Panc1 (cell line): Measurements from ENCODE around the gene SPACA6. TPM values are rescaled to one million over a fixed set of nuclear protein-coding genes. Genes with fewer than 3 reads are reported as not detected.
"Not testable (repeated sequence)": the region's sequence is repeated elsewhere in the genome, so short reads cannot be mapped to it uniquely, and the experiment has no call there.

ENCODE experiments used
- ATAC-seq: fragments of 200-7000 bp; cut with Tn5 transposase; 2 replicates; pipeline ENCODE4 v1.9.1; 2020; ENCODE audit warnings: mild to moderate bottlenecking, moderate library complexity
- BruUV-seq: library from RNA; stranded (reverse); fragments of 400-500 nt; replicated peaks from 2 replicates; lab custom pipeline; 2021; lab: Mats Ljungman, UMichigan
- CTCF ChIA-PET: fragments of 300-600 bp; sonication (Branson Sonifier 250); formaldehyde crosslinking; loops from one replicate; lab custom pipeline; 2022; ENCODE audit warnings: antibody characterized with exemption; lab: Charles Lee
- POLR2A ChIA-PET: fragments of 300-600 bp; sonication (Branson Sonifier 250); formaldehyde crosslinking; loops from one replicate; lab custom pipeline; 2022; ENCODE audit warnings: antibody characterized with exemption; lab: Charles Lee
- DNase-seq: peaks from one replicate; pipeline ENCODE4 v3.0.0-alpha.2; 2010; ENCODE audit warnings: low read depth, low spot score
- H3K27ac ChIP-seq: 2 replicates; pipeline ENCODE4 v1.5.1; 2011; ENCODE audit warnings: mild to moderate bottlenecking, low read length, inconsistent platforms
- H3K27me3 ChIP-seq: fragments of 200-500 bp; sonication (Bioruptor generic); 2 replicates; pipeline ENCODE4 v1.6.0; 2014; ENCODE audit warnings: low read length, inconsistent platforms; ENCODE audit not compliant: control insufficient read depth, insufficient read depth
- H3K36me3 ChIP-seq: fragments of 200-500 bp; sonication (Bioruptor generic); 2 replicates; pipeline ENCODE4 v1.5.1; 2014; ENCODE audit warnings: inconsistent platforms, mild to moderate bottlenecking, low read length, moderate library complexity; ENCODE audit not compliant: control insufficient read depth, insufficient read depth
- H3K4me1 ChIP-seq: 2 replicates; pipeline ENCODE4 v1.5.1; 2011; ENCODE audit warnings: inconsistent platforms, mild to moderate bottlenecking, low read length, moderate library complexity; ENCODE audit not compliant: control insufficient read depth, insufficient read depth
- H3K4me3 ChIP-seq, 2 experiments: 2 replicates each; pipeline ENCODE4 v1.5.1; 2011 to 2012; ENCODE audit warnings: low read depth in 2 of 2, low read length in 2 of 2, mild to moderate bottlenecking in 2 of 2, inconsistent platforms in 1 of 2, moderate library complexity in 1 of 2
- H3K9me3 ChIP-seq: fragments of 200-500 bp; sonication (Bioruptor generic); 2 replicates; pipeline ENCODE4 v1.5.1; 2014; ENCODE audit warnings: low read depth, mild to moderate bottlenecking, inconsistent platforms, low read length, moderate library complexity; ENCODE audit not compliant: control insufficient read depth, insufficient read depth
- POLR2AphosphoS5 ChIP-seq: IDR thresholded peaks from 2 replicates; pipeline ENCODE4 v1.6.1; 2012; ENCODE audit warnings: mild to moderate bottlenecking, low read depth, low read length, moderate library complexity
- SIN3A ChIP-seq: IDR thresholded peaks from 2 replicates; pipeline ENCODE4 v1.6.1; 2012; ENCODE audit warnings: low read depth, mild to moderate bottlenecking, low read length, moderate library complexity, borderline replicate concordance; ENCODE audit not compliant: insufficient read depth
- TCF7L2 ChIP-seq: IDR thresholded peaks from 2 replicates; pipeline ENCODE4 v1.6.1; 2011; ENCODE audit warnings: mild to moderate bottlenecking, low read depth, low read length, inconsistent platforms
- in situ Hi-C: cut with HindIII; loops from 2 replicates; pipeline ENCODE4 v1.10.0; 2016; ENCODE audit warnings: low sequenced_read_pairs, low pct_unique_long_range_greater_than_20kb
- intact Hi-C: fragments of 100-400 bp; cut with micrococcal nuclease; formaldehyde crosslinking; loops from one replicate; pipeline ENCODE4 v1.10.0; 2022; ENCODE audit not compliant: unreplicated experiment
- total RNA-seq: library from RNA; stranded (reverse); gene quantifications from one replicate; pipeline ENCODE4 v1.2.1, GENCODE V29; 2021; ENCODE audit not compliant: unreplicated experiment
- TF ChIP-seq, protein P1 (sequence below): fragments of 450-650 bp; IDR thresholded peaks from 2 replicates; pipeline ENCODE4 v1.5.1; 2017; ENCODE audit warnings: mild to moderate bottlenecking
- TF ChIP-seq, protein P2 (sequence below), 2 experiments: IDR thresholded peaks; 2 replicates each; pipeline ENCODE4 v1.6.1; 2011 to 2012; ENCODE audit warnings: low read depth in 2 of 2, control low read depth in 1 of 2, low read length in 1 of 2, mild to moderate bottlenecking in 1 of 2, moderate library complexity in 1 of 2; ENCODE audit not compliant: insufficient read depth in 1 of 2

SPACA6 gene
- total RNA-seq, 1 experiment from 2014 or later, result 14.3 TPM

DNA sequence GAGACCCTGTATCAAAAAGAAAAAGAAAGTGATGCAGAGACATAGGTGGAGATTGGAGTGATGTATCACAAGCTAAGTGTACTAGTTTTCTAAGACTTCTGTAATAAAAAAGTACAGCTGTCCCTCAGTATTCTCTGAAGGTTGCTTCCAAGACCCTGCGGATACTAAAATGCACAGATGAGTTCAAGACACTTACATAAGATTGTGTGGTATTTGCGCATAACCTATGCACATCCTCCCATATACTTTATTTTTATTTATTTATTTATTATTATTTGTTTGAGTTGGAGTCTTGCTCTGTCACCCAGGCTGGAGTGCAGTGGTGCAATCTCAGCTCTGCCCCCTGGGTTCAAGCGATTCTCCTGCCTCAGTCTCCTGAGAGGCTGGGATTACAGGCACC, 44.3 kb downstream of the SPACA6 start:
- intact Hi-C loops (no loop called here), in situ Hi-C loops (no loop called here)
- ATAC-seq (no peak), DNase-seq (no peak)
- Histone ChIP-seq H3K36me3 (no peaks in the 10 kb centered on the region), H3K4me3 (no peak overlapping the region), H3K27ac (no peak overlapping the region), H3K27me3 (peaks cover 3% of the 10 kb centered on the region; the same call in 1 of the 2 replicates), H3K9me3 (no peaks in the 10 kb centered on the region), H3K4me1 (no peaks in the 10 kb centered on the region)
- ChIA-PET POLR2A (no interaction called here), CTCF (no interaction called here)
- TF ChIP-seq SIN3A (no peak), TCF7L2 (no peak), POLR2AphosphoS5 (no peak)
- TF ChIP-seq, protein P1, sequence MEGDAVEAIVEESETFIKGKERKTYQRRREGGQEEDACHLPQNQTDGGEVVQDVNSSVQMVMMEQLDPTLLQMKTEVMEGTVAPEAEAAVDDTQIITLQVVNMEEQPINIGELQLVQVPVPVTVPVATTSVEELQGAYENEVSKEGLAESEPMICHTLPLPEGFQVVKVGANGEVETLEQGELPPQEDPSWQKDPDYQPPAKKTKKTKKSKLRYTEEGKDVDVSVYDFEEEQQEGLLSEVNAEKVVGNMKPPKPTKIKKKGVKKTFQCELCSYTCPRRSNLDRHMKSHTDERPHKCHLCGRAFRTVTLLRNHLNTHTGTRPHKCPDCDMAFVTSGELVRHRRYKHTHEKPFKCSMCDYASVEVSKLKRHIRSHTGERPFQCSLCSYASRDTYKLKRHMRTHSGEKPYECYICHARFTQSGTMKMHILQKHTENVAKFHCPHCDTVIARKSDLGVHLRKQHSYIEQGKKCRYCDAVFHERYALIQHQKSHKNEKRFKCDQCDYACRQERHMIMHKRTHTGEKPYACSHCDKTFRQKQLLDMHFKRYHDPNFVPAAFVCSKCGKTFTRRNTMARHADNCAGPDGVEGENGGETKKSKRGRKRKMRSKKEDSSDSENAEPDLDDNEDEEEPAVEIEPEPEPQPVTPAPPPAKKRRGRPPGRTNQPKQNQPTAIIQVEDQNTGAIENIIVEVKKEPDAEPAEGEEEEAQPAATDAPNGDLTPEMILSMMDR, result no peak
- TF ChIP-seq, protein P2, sequence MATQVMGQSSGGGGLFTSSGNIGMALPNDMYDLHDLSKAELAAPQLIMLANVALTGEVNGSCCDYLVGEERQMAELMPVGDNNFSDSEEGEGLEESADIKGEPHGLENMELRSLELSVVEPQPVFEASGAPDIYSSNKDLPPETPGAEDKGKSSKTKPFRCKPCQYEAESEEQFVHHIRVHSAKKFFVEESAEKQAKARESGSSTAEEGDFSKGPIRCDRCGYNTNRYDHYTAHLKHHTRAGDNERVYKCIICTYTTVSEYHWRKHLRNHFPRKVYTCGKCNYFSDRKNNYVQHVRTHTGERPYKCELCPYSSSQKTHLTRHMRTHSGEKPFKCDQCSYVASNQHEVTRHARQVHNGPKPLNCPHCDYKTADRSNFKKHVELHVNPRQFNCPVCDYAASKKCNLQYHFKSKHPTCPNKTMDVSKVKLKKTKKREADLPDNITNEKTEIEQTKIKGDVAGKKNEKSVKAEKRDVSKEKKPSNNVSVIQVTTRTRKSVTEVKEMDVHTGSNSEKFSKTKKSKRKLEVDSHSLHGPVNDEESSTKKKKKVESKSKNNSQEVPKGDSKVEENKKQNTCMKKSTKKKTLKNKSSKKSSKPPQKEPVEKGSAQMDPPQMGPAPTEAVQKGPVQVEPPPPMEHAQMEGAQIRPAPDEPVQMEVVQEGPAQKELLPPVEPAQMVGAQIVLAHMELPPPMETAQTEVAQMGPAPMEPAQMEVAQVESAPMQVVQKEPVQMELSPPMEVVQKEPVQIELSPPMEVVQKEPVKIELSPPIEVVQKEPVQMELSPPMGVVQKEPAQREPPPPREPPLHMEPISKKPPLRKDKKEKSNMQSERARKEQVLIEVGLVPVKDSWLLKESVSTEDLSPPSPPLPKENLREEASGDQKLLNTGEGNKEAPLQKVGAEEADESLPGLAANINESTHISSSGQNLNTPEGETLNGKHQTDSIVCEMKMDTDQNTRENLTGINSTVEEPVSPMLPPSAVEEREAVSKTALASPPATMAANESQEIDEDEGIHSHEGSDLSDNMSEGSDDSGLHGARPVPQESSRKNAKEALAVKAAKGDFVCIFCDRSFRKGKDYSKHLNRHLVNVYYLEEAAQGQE (IDR thresholded peaks at IDR 0.05; ENCODE audit: insufficient read depth in 1 of 2, low read depth in 2 of 2, low read length in 1 of 2), result no peak
- BruUV-seq, result no TSS peak

DNA sequence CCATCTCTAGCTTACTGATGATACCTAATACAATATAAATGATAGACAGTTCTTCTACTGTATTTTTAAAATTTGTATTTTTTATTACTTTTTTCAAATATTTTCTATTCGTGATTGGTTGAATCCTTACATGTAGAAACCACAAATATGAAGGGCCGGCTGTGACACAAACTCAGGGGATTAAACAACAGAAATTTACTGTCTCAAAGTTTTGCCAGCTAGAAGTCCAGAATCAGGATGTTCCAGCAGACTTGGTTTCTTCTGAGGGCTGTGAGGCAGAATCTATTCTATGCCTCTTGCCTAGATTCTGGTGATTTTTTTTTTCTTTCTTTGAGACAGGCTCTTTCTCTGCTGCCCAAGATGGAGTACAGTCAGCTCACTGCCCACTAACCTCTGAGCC, 44.8 kb downstream of the SPACA6 start:
- no peaks in the 10 kb centered on the region for H3K9me3 ChIP-seq
- BruUV-seq, result no TSS peak
- ATAC-seq, result no peak
- ChIA-PET CTCF (interaction anchor here (0.5 kb wide), 1 partner anchor 1836 kb away, joined by 3 read pairs; no protein-coding TSS in a partner anchor), POLR2A (no interaction called here)
- H3K4me3 ChIP-seq, result no peak overlapping the region
- H3K27ac ChIP-seq, result no peak overlapping the region
- TF ChIP-seq SIN3A, result no peak
- no peak for TF ChIP-seq POLR2AphosphoS5
- TF ChIP-seq, protein P2 (IDR thresholded peaks at IDR 0.05; ENCODE audit: insufficient read depth in 1 of 2, low read depth in 2 of 2, low read length in 1 of 2), result no peak
- TF ChIP-seq, protein P1, result no peak
- no peak for TF ChIP-seq TCF7L2
- H3K4me1 ChIP-seq, result no peaks in the 10 kb centered on the region
- intact Hi-C loops, result no loop called here
- in situ Hi-C loops, result no loop called here
- DNase-seq, result no peak
- H3K36me3 ChIP-seq, result no peaks in the 10 kb centered on the region
- peaks cover 3% of the 10 kb centered on the region; the same call in 1 of the 2 replicates for H3K27me3 ChIP-seq

DNA sequence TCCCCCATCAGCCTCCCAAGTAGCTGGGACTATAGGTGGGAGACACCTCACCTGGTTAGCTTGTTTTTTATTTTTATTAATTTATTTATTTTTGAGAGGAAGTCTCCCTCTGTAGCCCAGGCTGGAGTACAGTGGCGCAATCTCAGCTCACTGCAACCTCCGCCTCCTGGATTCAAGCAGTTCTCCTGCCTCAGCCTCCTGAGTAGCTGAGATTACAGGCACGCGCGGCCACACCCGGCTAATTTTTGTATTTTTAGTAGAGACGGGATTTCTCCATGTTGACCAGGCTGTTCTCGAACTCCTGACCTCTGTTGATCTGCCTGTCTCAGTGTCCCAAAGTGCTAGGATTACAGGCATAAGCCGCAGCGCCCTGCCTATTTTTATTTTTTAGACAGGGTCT, 45.4 kb downstream of the SPACA6 start:
- POLR2A ChIA-PET, H3K9me3 ChIP-seq, in situ Hi-C loops, ATAC-seq, H3K36me3 ChIP-seq, DNase-seq, intact Hi-C loops, BruUV-seq, H3K27ac ChIP-seq, CTCF ChIA-PET, H3K4me1 ChIP-seq, H3K27me3 ChIP-seq, H3K4me3 ChIP-seq: not testable (repeated sequence)
